ENCODE data around the gene IL10RB.
"Not testable (repeated sequence)": the region's sequence is repeated elsewhere in the genome, so short reads cannot be mapped to it uniquely, and the experiment has no call there.

- not testable (repeated sequence) for TF ChIP-seq CTCF, POLR2AphosphoS5, POLR2A (IDR thresholded peaks at IDR 0.05)
These were observed 57.4 kb downstream of the IL10RB start for GRCh38 chr21:33323610-33324009.
